Activated CD4-positive, CD25-positive, alpha-beta regulatory T cell (primary cell): ENCODE results near the gene PLSCR3.
"Not testable (repeated sequence)": the region's sequence is repeated elsewhere in the genome, so short reads cannot be mapped to it uniquely, and the experiment has no call there.

Experiments
- DNase-seq, 4 experiments: peaks; one replicate each; lab custom pipeline; 2025; lab: John Stamatoyannopoulos, UW

The PLSCR3 gene

DNA sequence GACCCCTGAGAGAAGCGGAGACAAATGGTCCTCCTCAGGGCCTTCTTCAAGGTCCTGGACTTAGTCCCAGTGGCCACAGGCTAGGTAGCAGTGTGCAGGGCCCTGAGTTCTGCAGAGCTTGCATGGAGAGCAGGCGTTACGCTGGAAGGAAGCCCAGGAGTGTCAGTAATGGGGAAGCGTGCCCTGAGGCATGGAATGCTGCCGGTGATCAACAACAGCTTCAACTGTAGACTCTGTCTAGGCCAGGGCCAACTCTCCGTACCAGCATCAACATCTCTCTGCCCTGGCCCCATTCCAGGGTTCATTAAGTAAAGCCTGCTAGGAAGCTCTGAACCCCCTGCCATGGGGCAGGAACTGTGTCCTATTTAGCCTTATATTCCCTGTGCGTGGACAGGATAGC, 14.0 kb downstream of the PLSCR3 start:
- no peak for DNase-seq

- DNase-seq: no peak
Observed at GRCh38 chr17:7379134-7379533, 15.2 kb downstream of the PLSCR3 start.

DNA sequence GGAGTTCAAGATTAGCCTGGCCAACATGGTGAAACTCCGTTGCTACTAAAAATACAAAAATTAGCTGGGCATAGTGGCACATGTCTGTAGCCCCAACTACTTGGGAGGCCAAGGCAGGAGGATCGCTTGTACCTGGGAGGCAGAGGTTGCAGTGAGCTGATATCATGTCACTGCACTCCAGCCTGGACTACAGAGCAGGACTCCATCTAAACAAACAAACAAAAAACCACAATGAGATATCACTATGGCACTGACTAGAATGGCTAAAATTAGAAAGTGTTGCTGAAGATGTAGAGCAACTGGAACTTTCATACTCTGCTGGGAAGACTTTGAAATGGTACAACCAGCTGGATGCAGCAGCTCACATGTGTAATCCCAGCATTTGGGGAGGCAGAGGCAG, 20.0 kb downstream of the PLSCR3 start:
- DNase-seq: no peak

- no peak for DNase-seq
Observed at GRCh38 chr17:7370853-7371252, 23.5 kb downstream of the PLSCR3 start.

- DNase-seq: no peak
Observed at GRCh38 chr17:7369825-7370224, 24.5 kb downstream of the PLSCR3 start.

- DNase-seq: not testable (repeated sequence)
Observed at GRCh38 chr17:7368599-7368994, 25.7 kb downstream of the PLSCR3 start.

- no peak for DNase-seq
Observed at GRCh38 chr17:7367918-7368598, 26.3 kb downstream of the PLSCR3 start.

- DNase-seq: no peak
Observed at GRCh38 chr17:7367083-7367482, 27.2 kb downstream of the PLSCR3 start.

GRCh38 chr17:7365963-7366362, 28.4 kb downstream of the PLSCR3 start:
- DNase-seq: not testable (repeated sequence)

DNA sequence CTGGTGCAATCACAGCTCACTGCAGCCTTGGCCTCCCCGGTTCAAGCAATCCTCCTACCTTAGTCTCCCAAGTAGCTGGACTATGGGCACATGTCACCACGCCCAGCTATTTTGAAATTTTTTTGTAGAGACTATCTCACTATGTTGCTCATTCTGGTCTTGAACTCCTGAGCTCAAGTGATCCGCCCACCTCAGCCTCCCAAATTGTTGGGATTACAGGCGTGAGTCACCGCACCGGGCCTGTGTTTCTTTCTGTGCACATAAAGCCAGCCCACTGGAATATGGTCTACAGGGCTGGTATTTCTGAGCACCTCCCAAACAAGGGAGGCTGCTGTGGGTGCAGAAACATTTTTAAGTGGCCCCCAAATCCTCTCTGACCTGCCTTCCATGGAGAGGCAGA, 31.0 kb downstream of the PLSCR3 start:
- DNase-seq: no peak

DNA sequence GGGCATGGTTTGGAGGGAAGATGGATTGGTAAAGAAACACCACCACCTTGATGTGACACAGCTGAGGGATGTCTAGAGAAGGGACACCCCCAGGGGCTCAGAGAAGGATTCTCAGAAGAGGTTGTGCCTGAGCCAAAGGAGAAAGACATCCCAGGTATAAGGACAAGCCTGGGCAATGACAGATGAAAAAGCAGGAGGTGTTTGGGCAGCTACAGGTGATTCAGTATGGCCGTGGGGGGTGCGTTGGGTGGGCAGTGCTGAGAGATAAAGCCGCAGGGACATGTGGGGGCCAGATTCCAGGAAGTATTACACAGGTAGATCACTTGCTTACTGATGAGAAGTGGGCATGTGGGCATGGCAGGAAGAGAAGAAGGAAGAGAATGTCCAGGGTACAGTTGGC, 32.4 kb downstream of the PLSCR3 start:
- DNase-seq: no peak

DNA sequence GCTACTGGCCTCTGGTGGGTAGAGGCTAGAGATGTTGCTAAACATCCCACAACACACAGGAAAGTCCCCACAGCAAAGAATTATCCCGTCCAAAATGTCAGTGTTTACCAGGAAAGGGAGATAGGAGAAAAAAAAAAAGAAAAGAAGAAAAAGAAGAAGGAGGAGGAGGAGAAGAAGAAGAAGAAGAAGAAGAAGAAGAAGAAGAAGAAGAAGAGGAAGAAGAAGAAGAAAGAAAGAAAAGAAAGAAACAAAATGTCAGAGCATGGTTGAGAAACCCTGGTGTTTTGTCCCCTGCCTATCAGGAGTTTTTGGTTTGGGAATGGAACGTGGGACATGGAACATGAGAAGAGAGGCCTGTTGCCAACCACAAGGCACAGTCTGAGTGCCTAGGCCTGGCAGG, 36.9 kb downstream of the PLSCR3 start:
- no peak for DNase-seq

GRCh38 chr17:7356756-7357155, 37.6 kb downstream of the PLSCR3 start:
- DNase-seq: no peak

DNA sequence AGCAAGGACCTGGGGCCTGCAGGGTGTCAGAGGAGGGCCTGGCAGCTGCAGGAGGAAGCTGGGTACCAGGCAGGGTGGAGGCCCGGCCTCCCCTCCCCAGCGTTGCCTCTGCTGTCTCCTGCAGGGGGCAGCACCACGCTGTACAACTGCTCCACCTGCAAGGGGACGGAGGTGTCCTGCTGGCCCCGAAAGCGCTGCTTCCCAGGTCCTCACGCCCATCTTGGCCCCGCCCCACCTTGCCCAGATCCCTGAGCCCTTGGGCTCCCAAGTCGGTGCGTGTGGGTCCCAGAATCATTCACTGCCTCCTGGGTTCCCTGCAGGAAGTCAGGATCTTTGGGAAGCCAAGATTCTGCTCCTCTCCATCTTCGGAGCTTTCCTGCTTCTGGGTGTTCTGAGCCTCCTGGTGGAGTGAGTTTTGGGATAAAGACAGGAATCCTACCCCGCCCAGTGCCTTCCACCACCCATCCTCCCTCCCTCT, 38.2 kb downstream of the PLSCR3 start:
- DNase-seq: peak; percentile 66 to 78 (median 72)

- no peak for DNase-seq
Observed at GRCh38 chr17:7355573-7355972, 38.8 kb downstream of the PLSCR3 start.

DNA sequence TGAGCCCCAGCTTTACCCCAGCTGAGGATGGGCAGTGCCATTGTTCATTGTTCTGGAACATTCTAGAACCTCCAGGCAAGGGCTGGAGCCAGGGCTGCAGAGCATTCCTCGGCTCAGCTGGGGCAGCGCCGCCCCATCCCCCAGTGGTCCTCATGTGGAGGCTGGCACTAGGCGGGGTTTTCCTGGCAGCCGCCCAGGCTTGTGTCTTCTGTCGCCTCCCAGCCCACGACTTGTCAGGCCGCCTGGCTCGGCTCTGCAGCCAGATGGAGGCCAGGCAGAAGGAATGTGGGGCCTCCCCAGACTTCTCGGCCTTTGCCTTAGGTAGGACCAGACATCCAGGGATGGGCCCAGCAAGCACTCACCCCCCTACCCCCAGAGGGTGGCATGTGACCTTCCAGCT, 39.3 kb downstream of the PLSCR3 start, which contains the start of gene TMEM95:
TMEM95 (plus strand) TSS at position 104 of the 400 bp plus-strand sequence; CDS start at position 153, 49 bp downstream.
- no peak for DNase-seq

DNA sequence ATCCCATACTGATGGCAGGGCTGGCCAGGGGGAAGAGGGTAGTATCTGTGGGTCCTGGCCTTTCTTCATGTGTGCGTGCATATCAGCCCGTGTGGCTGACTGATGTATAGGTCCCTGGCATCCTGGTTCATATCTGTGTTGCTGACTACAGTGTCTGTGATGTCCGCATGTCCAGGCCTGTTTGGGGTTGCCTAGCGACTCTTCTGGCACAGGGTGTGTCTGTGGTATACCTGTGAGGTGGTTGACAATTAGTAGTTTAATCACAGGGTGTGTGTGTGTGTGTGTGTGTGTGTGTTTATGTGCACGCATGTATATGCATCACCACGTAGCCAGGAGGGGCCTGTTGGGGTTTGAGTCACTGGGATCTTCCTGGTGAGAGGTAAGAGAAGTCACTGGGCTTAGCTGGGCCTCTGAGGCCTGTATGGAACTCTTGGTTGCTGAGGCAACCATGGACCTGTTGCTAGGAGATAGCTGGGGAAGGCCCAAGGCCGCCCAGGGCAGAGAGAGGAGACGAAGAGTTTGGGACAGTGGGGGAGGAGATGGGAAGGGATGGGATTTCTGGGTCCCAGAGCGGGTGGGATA, 40.0 kb downstream of the PLSCR3 start:
- no peak for DNase-seq

- no peak for DNase-seq
Observed at GRCh38 chr17:7352910-7353635, 41.3 kb downstream of the PLSCR3 start.

- DNase-seq: no peak
Observed at GRCh38 chr17:7352503-7352889, 41.8 kb downstream of the PLSCR3 start.

- DNase-seq: peak; percentile 50 to 57 (median 52)
Observed at GRCh38 chr17:7351665-7352502, 42.4 kb downstream of the PLSCR3 start, which contains the start of gene KCTD11. KCTD11 (plus strand) TSS chr17:7352162.

DNA sequence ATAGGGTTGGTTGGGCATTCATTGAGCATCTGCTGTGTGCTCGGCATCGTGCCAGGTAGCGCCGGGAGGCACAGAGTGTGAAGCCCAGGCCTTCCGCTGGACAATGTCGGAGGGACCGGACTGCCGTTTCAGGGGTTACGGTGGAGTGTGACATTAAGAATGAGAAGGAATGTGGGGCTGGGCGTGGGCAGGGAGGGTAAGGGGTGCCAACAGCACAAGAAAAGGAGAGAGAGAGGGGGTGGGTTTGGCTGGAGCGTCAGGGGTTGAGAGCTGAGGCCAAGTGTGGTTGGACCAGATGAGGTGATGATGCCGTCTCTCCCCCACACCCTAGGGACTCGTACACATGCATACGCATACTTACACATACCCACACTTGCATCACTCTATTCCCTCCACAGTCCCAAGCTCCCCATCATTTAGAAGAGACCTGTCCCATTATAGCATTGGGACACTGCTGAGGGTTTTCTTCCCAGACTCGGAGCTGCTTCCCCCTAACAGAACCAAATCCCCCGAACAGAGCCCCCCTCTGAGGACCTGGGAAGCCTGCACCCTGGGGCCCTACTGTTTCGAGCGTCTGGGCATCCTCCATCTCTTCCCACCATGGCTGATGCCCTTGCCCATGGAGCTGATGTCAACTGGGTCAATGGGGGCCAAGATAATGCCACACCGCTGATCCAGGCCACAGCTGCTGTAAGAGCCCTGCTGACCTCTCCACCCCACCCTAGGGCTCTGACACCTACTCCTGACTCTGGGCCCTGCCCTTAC, 45.7 kb downstream of the PLSCR3 start:
- no peak for DNase-seq
